Measurements from ENCODE around the gene PHLDB2. TPM values are rescaled to one million over a fixed set of nuclear protein-coding genes. Genes with fewer than 3 reads are reported as not detected.
A peak's percentile ranks its signal among the peaks of the same experiment; 100 is the strongest.

Gene PHLDB2
- total RNA-seq, 1 donor from 2014 or later = 43.5 TPM

GRCh38 chr3:111892070-111892469 lies 33.0 kb downstream of the PHLDB2 start:
- peaks cover 9% of the 10 kb centered on the region for H3K36me3 Mint-ChIP-seq
- H3K27me3 Mint-ChIP-seq = no peaks in the 10 kb centered on the region
- no peak for TF ChIP-seq CTCF (conservative IDR thresholded peaks at IDR 0.05)
- H3K4me1 Mint-ChIP-seq (ENCODE audit: unreplicated experiment) = no peaks in the 10 kb centered on the region
- no peak for DNase-seq (ENCODE audit: extremely low spot score, unreplicated experiment)
- no peak overlapping the region for H3K4me3 Mint-ChIP-seq
- no peaks in the 10 kb centered on the region for H3K9me3 Mint-ChIP-seq
- no peak overlapping the region for H3K27ac Mint-ChIP-seq

- Mint-ChIP-seq H3K36me3 (peaks cover 18% of the 10 kb centered on the region), H3K9me3 (peaks cover 9% of the 10 kb centered on the region), H3K4me1 (ENCODE audit: unreplicated experiment) (no peaks in the 10 kb centered on the region), H3K4me3 (no peak overlapping the region), H3K27ac (no peak overlapping the region), H3K27me3 (no peaks in the 10 kb centered on the region)
- DNase-seq (ENCODE audit: extremely low spot score, unreplicated experiment) = no peak
- TF ChIP-seq CTCF (conservative IDR thresholded peaks at IDR 0.05) = peak; percentile 63
Observed at GRCh38 chr3:111895071-111895470, 36.0 kb downstream of the PHLDB2 start.

GRCh38 chr3:111899966-111900365 lies 40.9 kb downstream of the PHLDB2 start:
- no peak overlapping the region for H3K27ac Mint-ChIP-seq
- H3K4me3 Mint-ChIP-seq = no peak overlapping the region
- H3K27me3 Mint-ChIP-seq = no peaks in the 10 kb centered on the region
- peaks cover 12% of the 10 kb centered on the region for H3K4me1 Mint-ChIP-seq (ENCODE audit: unreplicated experiment)
- TF ChIP-seq CTCF (conservative IDR thresholded peaks at IDR 0.05) = no peak
- peaks cover 17% of the 10 kb centered on the region for H3K9me3 Mint-ChIP-seq
- no peak for DNase-seq (ENCODE audit: extremely low spot score, unreplicated experiment)
- peaks cover 25% of the 10 kb centered on the region for H3K36me3 Mint-ChIP-seq

- Mint-ChIP-seq H3K4me3 (no peak overlapping the region), H3K4me1 (ENCODE audit: unreplicated experiment) (peaks cover 12% of the 10 kb centered on the region), H3K9me3 (peaks cover 18% of the 10 kb centered on the region), H3K27me3 (no peaks in the 10 kb centered on the region), H3K27ac (no peak overlapping the region), H3K36me3 (peaks cover 29% of the 10 kb centered on the region)
- TF ChIP-seq CTCF (conservative IDR thresholded peaks at IDR 0.05) = no peak
- no peak for DNase-seq (ENCODE audit: extremely low spot score, unreplicated experiment)
Observed at GRCh38 chr3:111901637-111902036, 42.6 kb downstream of the PHLDB2 start.

DNA sequence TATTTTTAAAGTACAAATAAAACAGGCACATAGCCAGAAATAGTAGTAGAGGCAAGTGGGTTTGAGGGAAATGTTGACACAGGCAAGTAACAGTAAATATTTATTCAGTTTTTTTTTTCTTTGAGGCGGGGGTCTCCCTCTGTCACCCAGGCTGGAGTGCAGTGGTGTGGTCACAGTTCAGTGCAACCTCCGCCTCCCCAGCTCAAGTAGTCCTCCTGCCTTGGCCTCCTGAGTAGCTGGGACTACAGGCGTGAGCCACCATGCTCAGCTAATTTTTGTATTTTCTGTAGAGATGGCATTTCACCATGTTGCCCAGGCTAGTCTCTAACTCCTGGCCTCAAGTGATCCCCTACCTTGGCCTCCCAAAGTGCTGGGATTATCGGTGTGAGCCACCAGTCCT lies 43.5 kb downstream of the PHLDB2 start:
- H3K27me3 Mint-ChIP-seq = no peaks in the 10 kb centered on the region
- H3K9me3 Mint-ChIP-seq = peaks cover 16% of the 10 kb centered on the region
- peaks cover 12% of the 10 kb centered on the region for H3K4me1 Mint-ChIP-seq (ENCODE audit: unreplicated experiment)
- no peak for TF ChIP-seq CTCF (conservative IDR thresholded peaks at IDR 0.05)
- H3K27ac Mint-ChIP-seq = no peak overlapping the region
- H3K36me3 Mint-ChIP-seq = peaks cover 29% of the 10 kb centered on the region
- no peak overlapping the region for H3K4me3 Mint-ChIP-seq
- no peak for DNase-seq (ENCODE audit: extremely low spot score, unreplicated experiment)

DNA sequence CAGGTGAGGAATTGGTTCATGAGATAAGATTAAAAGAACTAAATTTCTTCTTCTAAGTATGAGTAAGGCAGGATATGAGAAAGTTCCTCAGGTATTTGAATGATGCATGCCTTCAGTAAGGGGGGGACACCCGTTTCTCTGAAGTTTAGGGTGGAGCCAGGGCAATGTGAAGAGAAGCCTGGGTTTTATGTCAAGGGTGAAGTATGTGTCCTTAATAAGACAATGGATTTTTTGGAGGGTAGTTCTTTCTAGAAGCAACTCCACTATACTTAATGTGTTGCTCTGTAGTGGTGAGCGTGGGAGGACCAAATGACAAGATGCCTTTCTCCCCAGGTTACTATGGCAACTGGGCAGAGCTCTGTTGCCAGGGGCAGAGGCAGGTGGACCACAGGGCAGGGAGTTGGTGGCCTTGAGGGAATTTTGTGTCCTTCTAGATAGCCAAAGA lies 44.0 kb downstream of the PHLDB2 start:
- no peak for DNase-seq (ENCODE audit: extremely low spot score, unreplicated experiment)
- Mint-ChIP-seq H3K4me1 (ENCODE audit: unreplicated experiment) (peaks cover 12% of the 10 kb centered on the region), H3K27ac (no peak overlapping the region), H3K27me3 (no peaks in the 10 kb centered on the region), H3K9me3 (peaks cover 14% of the 10 kb centered on the region), H3K4me3 (no peak overlapping the region), H3K36me3 (peaks cover 29% of the 10 kb centered on the region)
- TF ChIP-seq CTCF (conservative IDR thresholded peaks at IDR 0.05) = no peak

Data from type B pancreatic cell (in vitro differentiated cells).